ENCODE data around the gene RHCE.
"Not testable (repeated sequence)": the region's sequence is repeated elsewhere in the genome, so short reads cannot be mapped to it uniquely, and the experiment has no call there.

GRCh38 chr1:25378367-25378766 lies 42.3 kb downstream of the RHCE start:
- not testable (repeated sequence) for TF ChIP-seq POLR2A (IDR thresholded peaks at IDR 0.05; ENCODE audit: low read length); GATA1 (IDR thresholded peaks at IDR 0.05; ENCODE audit: low read depth, low read length)
